Adrenal gland (tissue), 12 donors: Measurements from ENCODE around the gene SPINK4. TPM values are rescaled to one million over a fixed set of nuclear protein-coding genes. Genes with fewer than 3 reads are reported as not detected.

Experiments
- DNase-seq, 7 donors: peaks; one replicate each; pipeline ENCODE4 v3.0.0-alpha.2; 2019 to 2020
- H3K27ac ChIP-seq, 5 donors: fragments of 200-600 bp; sonication (generic) in 4 of 5; 1 replicate in 3 of 5; 2 replicates in 2 of 5; pipeline versions ENCODE4 v1.5.1 to v1.8.0; 2016 to 2020; ENCODE audit warnings: mild to moderate bottlenecking in 1 of 5
- H3K27me3 ChIP-seq: fragments of 200-600 bp; 2 replicates; pipeline ENCODE4 v1.8.0; 2021
- H3K36me3 ChIP-seq, 2 donors: fragments of 200-600 bp; replicated peaks in 1 of 2; 1 replicate in 1 of 2; 2 replicates in 1 of 2; pipeline versions ENCODE4 v1.5.1 to v1.8.0; 2018 to 2022
- H3K4me1 ChIP-seq, 2 donors: fragments of 200-600 bp; replicated peaks in 1 of 2; 1 replicate in 1 of 2; 2 replicates in 1 of 2; pipeline versions ENCODE4 v1.5.1 to v1.8.0; 2018 to 2021
- H3K4me3 ChIP-seq, 4 donors: fragments of 200-600 bp; sonication (generic) in 3 of 4; one replicate each; pipeline ENCODE4 v1.5.1; 2016 to 2018
- H3K9me3 ChIP-seq, 3 donors: fragments of 200-600 bp; sonication (generic) in 1 of 3; replicated peaks in 1 of 3; 1 replicate in 2 of 3; 2 replicates in 1 of 3; pipeline versions ENCODE4 v1.5.1 to v1.8.0; 2016 to 2021
- POLR2A ChIP-seq, 2 donors: fragments of 450-650 bp; IDR thresholded peaks; one replicate each; pipeline ENCODE4 v1.6.1; 2017; ENCODE audit warnings: antibody characterized with exemption in 2 of 2, mild to moderate bottlenecking in 2 of 2, moderate library complexity in 1 of 2
- WGBS, 4 donors: extraction: QIAGEN DNeasy Blood & Tissue Kit in 2 of 4; methylation state at CpG; one replicate each; pipeline versions ENCODE4 v1.1.5 to v1.1.7; 2013 to 2017; 5-methylcytosine and 5-hydroxymethylcytosine counted together
- intact Hi-C, 2 donors: fragments of 100-400 bp; cut with DNase I; formaldehyde crosslinking; loops; one replicate each; pipeline versions ENCODE4 v1.14.1 to v1.15.0; 2022 to 2023
- polyA plus RNA-seq, 3 donors: library from polyadenylated mRNA; stranded (reverse); fragments of 200-250 nt in 2 of 3; fragments of 350-450 nt in 1 of 3; fragmentation: Illumina TruSeq in 1 of 3; extraction: RNeasy Lipid Tissue Mini Kit (QIAGEN cat#74804) in 1 of 3; gene quantifications; one replicate each; pipeline ENCODE4 v1.2.3, GENCODE V29; 2013 to 2014
- total RNA-seq, 9 donors: library from RNA; depleted of rRNA in 4 of 9; stranded (reverse); fragments of >200 nt in 4 of 9; fragments of 120-200 nt in 1 of 9; fragmentation: NEBNext Ultra II Directional in 1 of 9; extraction: Animal tissue kit (Norgen Biotek cat#: 25700) in 1 of 9; gene quantifications; one replicate each; pipeline versions ENCODE4 v1.1.0 to v1.2.4, GENCODE V29; 2013 to 2023
- TF ChIP-seq, protein P1 (sequence below), 6 experiments: fragments of 450-650 bp in 4 of 6; fragments of 200-600 bp in 2 of 6; sonication (generic) in 1 of 6; IDR thresholded peaks; 1 replicate in 5 of 6; 2 replicates in 1 of 6; pipeline versions ENCODE4 v1.5.1 to v1.8.0; 2016 to 2021; ENCODE audit warnings: antibody characterized with exemption in 6 of 6, mild to moderate bottlenecking in 2 of 6, moderate library complexity in 1 of 6
- donor health status: healthy with polysubstance abuse.
- donor health status: Bipolar disorder and iron deficiency.
- donor health status: DM: yes; HTN: yes; CAD: no.
- donor health status: DM: no; HTN: no; CAD: no.
- donor health status: DM: no; HTN: no; CAD: no.
- donor health status: DM: yes; HTN: yes; CAD: no.

Gene SPINK4
- total and polyA plus RNA-seq, 12 donors: 1.7 to 12.0 (median 4.3) TPM; not detected in 7

DNA sequence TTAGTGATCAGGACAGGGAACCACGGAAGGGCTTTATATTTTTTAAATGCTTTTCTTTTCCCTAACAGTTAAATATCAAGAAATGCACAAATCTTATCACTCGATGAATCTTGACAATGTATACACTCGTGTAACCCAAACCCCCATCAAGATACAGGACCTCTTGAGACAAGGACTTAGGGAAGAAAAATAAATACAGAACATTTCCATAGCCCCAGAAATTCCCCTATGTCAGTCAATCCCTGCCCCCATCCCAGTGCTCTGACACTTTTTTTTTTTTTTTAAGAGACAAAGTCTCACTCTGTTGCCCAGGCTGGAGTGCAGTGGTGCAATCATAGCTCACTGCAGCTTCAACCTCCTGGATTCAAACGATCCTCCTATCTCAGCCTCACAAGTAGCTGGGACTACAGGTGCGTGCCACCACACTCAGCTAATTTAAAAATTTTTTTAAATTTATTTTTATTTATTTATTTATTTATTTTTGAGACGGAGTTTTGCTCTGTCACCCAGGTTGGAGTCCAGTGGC, 2.7 kb downstream of the SPINK4 start:
- no peak for DNase-seq
- WGBS, 4 donors: 86 to 87% (median 87%) methylated on average over 6 of the region's 6 CpGs
- no peaks in the 10 kb centered on the region for H3K9me3 ChIP-seq

DNA sequence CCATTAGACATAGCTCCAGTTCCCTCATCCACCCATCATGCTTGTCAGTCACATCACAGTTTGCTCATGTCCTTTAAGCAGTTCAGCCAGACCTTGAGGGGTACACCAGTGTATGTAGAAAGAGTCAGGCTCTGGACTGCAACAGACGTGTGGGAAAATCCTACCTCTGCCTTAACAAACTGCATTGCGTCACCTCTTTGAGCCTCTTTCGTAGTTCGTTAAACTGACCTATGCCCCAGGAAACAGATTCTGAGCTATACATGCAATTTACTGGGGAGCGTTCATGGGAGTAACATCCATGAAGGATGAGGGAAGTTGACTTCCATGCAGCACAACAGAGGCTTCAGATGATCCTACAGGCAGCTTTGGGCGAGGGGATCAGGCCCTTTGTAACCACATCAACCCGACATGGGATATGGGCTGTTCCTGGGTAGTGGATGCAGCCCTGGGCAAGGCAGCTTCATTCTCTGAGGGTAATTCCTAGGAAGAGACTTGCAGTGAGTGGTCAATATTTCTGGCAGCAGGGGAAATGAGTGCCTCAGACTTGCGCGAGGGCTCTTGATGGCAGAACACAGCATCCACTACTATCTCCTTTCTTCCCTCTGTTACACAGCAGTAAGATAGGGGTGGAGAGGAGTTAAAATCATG, 4.3 kb downstream of the SPINK4 start:
- Histone ChIP-seq H3K27me3 (no peaks in the 10 kb centered on the region), H3K27ac (no peak overlapping the region), H3K9me3 (no peaks in the 10 kb centered on the region), H3K4me3 (no peak overlapping the region), H3K4me1 (peaks cover 0 to 14% of the 10 kb centered on the region in 2 donors), H3K36me3 (no peaks in the 10 kb centered on the region)
- TF ChIP-seq POLR2A (IDR thresholded peaks at IDR 0.05): no peak
- TF ChIP-seq, protein P1, sequence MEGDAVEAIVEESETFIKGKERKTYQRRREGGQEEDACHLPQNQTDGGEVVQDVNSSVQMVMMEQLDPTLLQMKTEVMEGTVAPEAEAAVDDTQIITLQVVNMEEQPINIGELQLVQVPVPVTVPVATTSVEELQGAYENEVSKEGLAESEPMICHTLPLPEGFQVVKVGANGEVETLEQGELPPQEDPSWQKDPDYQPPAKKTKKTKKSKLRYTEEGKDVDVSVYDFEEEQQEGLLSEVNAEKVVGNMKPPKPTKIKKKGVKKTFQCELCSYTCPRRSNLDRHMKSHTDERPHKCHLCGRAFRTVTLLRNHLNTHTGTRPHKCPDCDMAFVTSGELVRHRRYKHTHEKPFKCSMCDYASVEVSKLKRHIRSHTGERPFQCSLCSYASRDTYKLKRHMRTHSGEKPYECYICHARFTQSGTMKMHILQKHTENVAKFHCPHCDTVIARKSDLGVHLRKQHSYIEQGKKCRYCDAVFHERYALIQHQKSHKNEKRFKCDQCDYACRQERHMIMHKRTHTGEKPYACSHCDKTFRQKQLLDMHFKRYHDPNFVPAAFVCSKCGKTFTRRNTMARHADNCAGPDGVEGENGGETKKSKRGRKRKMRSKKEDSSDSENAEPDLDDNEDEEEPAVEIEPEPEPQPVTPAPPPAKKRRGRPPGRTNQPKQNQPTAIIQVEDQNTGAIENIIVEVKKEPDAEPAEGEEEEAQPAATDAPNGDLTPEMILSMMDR (IDR thresholded peaks at IDR 0.05): no peak
- peak in 1 of 7 donors; percentile 6 for DNase-seq
- intact Hi-C loops: no loop called here
- 81 to 86% (median 86%) methylated on average over 9 of the region's 9 CpGs for WGBS, 4 donors

More for the DNA sequence above, 2.7 kb downstream of the SPINK4 start:
- TF ChIP-seq POLR2A (IDR thresholded peaks at IDR 0.05): no peak
- TF ChIP-seq, protein P1 (IDR thresholded peaks at IDR 0.05): no peak
- Histone ChIP-seq H3K27ac (no peak overlapping the region), H3K4me3 (no peak overlapping the region), H3K4me1 (peaks cover 0 to 16% of the 10 kb centered on the region in 2 donors), H3K27me3 (no peaks in the 10 kb centered on the region), H3K36me3 (no peaks in the 10 kb centered on the region)
- intact Hi-C loops: no loop called here

DNA sequence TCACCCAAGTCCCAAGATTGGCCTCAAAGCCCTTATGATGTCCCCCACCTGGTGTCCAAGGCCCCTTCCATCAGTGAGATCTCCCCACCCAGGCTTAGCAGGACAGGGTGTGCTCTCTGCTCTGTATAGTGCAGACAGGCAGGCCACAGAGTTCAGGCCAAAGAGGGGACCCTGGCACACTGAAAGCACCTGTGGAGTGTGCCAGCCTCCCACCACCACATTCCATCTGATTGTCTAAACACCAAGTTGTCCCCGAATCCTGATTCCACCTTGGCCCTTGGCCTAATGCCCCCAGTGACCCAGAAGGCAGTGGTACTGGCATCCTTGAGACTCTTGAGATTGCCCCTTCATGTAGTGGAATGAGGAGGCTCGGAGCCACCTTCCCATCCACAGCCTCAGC, 5.4 kb downstream of the SPINK4 start:
- Histone ChIP-seq H3K4me1 (peaks cover 0 to 3% of the 10 kb centered on the region in 2 donors), H3K27me3 (no peaks in the 10 kb centered on the region), H3K27ac (no peak overlapping the region), H3K4me3 (no peak overlapping the region), H3K36me3 (no peaks in the 10 kb centered on the region), H3K9me3 (no peaks in the 10 kb centered on the region)
- intact Hi-C loops: no loop called here
- TF ChIP-seq POLR2A (IDR thresholded peaks at IDR 0.05): no peak
- TF ChIP-seq, protein P1 (IDR thresholded peaks at IDR 0.05): no peak
- peak in 1 of 7 donors; percentile 35 for DNase-seq
- WGBS, 4 donors: 89 to 96% (median 96%) methylated on average over 2 of the region's 2 CpGs; no CpG with 5 or more reads in 1 of the 4 donors

DNA sequence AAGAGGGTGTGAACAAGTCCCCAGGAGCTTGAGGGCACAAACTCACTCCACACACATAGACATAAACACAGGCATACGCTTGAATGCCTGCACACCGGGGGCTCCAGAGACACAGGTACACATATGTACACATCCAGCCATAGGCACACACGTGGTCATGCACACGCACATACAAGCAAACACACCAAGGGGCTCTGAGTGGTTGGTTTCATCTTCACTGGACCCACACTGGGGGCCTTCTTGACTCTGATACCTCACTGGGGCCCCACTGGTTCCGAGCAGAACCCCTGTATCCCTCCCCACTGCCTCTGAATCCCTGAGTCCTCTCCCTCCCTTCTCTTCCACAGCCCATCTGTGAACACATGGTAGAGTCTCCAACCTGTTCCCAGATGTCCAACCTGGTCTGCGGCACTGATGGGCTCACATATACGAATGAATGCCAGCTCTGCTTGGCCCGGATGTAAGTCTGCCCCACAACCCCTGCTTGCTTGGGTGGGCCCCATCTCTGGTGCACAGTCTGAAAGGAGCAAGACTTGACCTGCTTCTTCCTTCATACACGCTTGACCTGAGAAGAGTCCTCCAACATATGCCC, 6.4 kb downstream of the SPINK4 start:
- intact Hi-C loops: no loop called here
- no peak for TF ChIP-seq POLR2A (IDR thresholded peaks at IDR 0.05)
- TF ChIP-seq, protein P1 (IDR thresholded peaks at IDR 0.05): no peak
- Histone ChIP-seq H3K27ac (no peak overlapping the region), H3K4me3 (no peak overlapping the region), H3K9me3 (no peaks in the 10 kb centered on the region), H3K27me3 (no peaks in the 10 kb centered on the region), H3K4me1 (no peaks in the 10 kb centered on the region), H3K36me3 (no peaks in the 10 kb centered on the region)
- peak in 1 of 7 donors; percentile 38 for DNase-seq
- 89 to 97% (median 93%) methylated on average over 6 to 9 of the region's 9 CpGs for WGBS, 4 donors
